SU-DHL-6 (cell line): ENCODE measurements around the gene GLIPR1.
"Not testable (repeated sequence)": the region's sequence is repeated elsewhere in the genome, so short reads cannot be mapped to it uniquely, and the experiment has no call there.

Source experiments
- CTCF ChIP-seq: fragments of 200-600 bp; sonication (generic); IDR thresholded peaks from one replicate; pipeline ENCODE4 v1.5.1; 2017; ENCODE audit warnings: antibody characterized with exemption, mild to moderate bottlenecking, low read length, moderate library complexity; ENCODE audit not compliant: insufficient read depth, poor library complexity, severe bottlenecking
- EZH2phosphoT487 ChIP-seq: fragments of 200-600 bp; sonication (generic), shearing (Covaris generic); conservative IDR thresholded peaks from 2 replicates; pipeline ENCODE4 v1.6.1; 2018; ENCODE audit warnings: mild to moderate bottlenecking, antibody characterized with exemption, low read length, moderate library complexity, mixed read lengths

GRCh38 chr12:75522124-75522523, 41.6 kb downstream of the GLIPR1 start:
- not testable (repeated sequence) for TF ChIP-seq CTCF, EZH2phosphoT487
